ENCODE results near the gene SLC9A9. TPM values are rescaled to one million over a fixed set of nuclear protein-coding genes. Genes with fewer than 3 reads are reported as not detected.

The SLC9A9 gene
- total RNA-seq, 4 donors from 2014 or later: 10.1 to 27.2 (median 16.7) TPM

DNA sequence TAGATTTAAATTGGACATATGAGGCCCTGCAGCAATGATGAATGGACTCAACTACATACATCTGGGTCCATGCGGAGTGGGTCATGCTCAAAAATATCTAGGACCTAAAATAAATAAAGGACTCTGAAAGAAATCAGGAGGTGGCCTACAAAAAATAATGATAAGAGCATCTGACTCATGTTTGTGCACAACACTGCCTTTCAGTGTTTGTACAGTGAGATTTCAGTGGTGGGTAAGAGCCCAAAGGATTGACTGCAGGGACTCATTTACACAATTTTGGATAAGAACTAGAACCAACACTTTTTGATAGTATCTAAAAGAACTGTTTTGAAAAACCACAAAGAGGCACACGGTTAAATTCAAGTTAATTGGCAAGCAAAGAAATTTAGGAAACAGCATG, 285.5 kb downstream of the SLC9A9 start:
- Histone ChIP-seq H3K27ac (no peak overlapping the region), H3K36me3 (peaks cover 0 to 4% of the 10 kb centered on the region in 2 donors), H3K4me1 (peaks cover 0 to 2% (median 0%) of the 10 kb centered on the region in 3 donors), H3K9me3 (no peaks in the 10 kb centered on the region), H3K4me3 (no peak overlapping the region), H3K27me3 (no peaks in the 10 kb centered on the region)
- 73 to 86% methylated on average over 1 to 2 of the region's 2 CpGs for WGBS, 2 donors (ENCODE audit: low coverage in 1 of 2)
- TF ChIP-seq CTCF (IDR thresholded peaks at IDR 0.05) (no peak), POLR2A (IDR thresholded peaks at IDR 0.05) (no peak), POLR2AphosphoS5 (IDR thresholded peaks at IDR 0.05) (no peak), EP300 (IDR thresholded peaks at IDR 0.05) (no peak)
- ATAC-seq: no peak

DNA sequence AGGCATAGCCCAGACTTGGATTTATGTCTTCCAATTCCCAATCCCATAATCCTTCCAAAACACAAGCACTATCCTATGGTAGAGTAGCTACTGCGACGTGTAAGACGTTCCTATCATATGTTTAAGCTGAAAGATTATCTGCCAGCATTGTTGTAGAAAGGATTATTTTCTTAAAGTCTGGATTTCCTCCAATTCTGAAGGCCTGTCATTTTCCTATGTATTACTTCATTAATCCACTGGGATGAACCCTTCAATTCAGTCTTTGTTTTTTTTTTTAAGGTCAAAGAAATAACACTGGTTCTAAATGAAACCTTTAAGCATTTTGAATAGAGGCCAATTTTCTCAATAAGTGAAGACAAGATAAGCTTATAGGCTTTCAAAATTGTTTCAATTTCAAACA, 289.0 kb downstream of the SLC9A9 start:
- ATAC-seq: no peak
- Histone ChIP-seq H3K27me3 (no peaks in the 10 kb centered on the region), H3K9me3 (no peaks in the 10 kb centered on the region), H3K36me3 (peaks cover 0 to 4% of the 10 kb centered on the region in 2 donors), H3K4me3 (no peak overlapping the region), H3K4me1 (peaks cover 0 to 2% (median 0%) of the 10 kb centered on the region in 3 donors), H3K27ac (no peak overlapping the region)
- 26 to 62% methylated on average over 3 of the region's 3 CpGs for WGBS, 2 donors (ENCODE audit: low coverage in 1 of 2)
- TF ChIP-seq CTCF (IDR thresholded peaks at IDR 0.05) (no peak), EP300 (IDR thresholded peaks at IDR 0.05) (no peak), POLR2AphosphoS5 (IDR thresholded peaks at IDR 0.05) (no peak), POLR2A (IDR thresholded peaks at IDR 0.05) (no peak)

DNA sequence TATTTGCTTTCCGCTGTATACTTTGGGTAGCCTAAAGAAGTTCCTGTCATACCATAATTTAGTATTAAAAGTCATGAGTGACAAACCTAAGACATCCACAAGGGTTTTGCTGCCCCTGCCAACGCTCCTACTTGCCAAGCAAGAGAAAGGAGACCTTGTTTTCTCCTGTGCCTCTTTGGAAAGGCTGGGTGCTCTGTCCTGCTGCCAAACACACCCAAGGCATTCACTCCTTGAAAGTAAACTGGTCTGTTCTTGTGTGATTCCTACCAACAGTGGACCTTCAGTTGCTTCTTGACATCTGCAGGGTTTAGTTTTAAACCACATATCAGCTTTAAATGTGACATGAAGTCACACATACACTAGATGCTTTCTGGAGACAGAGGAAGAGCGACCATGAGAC, 295.4 kb downstream of the SLC9A9 start:
- no peaks in the 10 kb centered on the region for H3K9me3 ChIP-seq
- H3K4me1 ChIP-seq: no peaks in the 10 kb centered on the region
- 100% methylated on average over 2 of the region's 3 CpGs for WGBS, 2 donors (ENCODE audit: low coverage in 1 of 2)
- no peak overlapping the region for H3K4me3 ChIP-seq
- no peaks in the 10 kb centered on the region for H3K27me3 ChIP-seq
- TF ChIP-seq CTCF (IDR thresholded peaks at IDR 0.05) (no peak), POLR2AphosphoS5 (IDR thresholded peaks at IDR 0.05) (no peak), EP300 (IDR thresholded peaks at IDR 0.05) (no peak), POLR2A (IDR thresholded peaks at IDR 0.05) (no peak)
- no peak overlapping the region for H3K27ac ChIP-seq
- no peak for ATAC-seq
- peaks cover 0 to 18% of the 10 kb centered on the region in 2 donors for H3K36me3 ChIP-seq

- peaks cover 0 to 18% of the 10 kb centered on the region in 2 donors for H3K36me3 ChIP-seq
- H3K4me3 ChIP-seq: no peak overlapping the region
- ATAC-seq: no peak
- WGBS, 2 donors (ENCODE audit: low coverage in 1 of 2): 67 to 72% methylated on average over 2 of the region's 2 CpGs
- no peak overlapping the region for H3K27ac ChIP-seq
- no peaks in the 10 kb centered on the region for H3K27me3 ChIP-seq
- H3K9me3 ChIP-seq: no peaks in the 10 kb centered on the region
- TF ChIP-seq CTCF (IDR thresholded peaks at IDR 0.05) (no peak), POLR2A (IDR thresholded peaks at IDR 0.05) (no peak), EP300 (IDR thresholded peaks at IDR 0.05) (no peak)
- H3K4me1 ChIP-seq: no peaks in the 10 kb centered on the region
These were observed 296.5 kb downstream of the SLC9A9 start for GRCh38 chr3:143551761-143552160.

GRCh38 chr3:143548861-143549497, 299.3 kb downstream of the SLC9A9 start:
- TF ChIP-seq POLR2A (IDR thresholded peaks at IDR 0.05) (no peak), CTCF (IDR thresholded peaks at IDR 0.05) (no peak), EP300 (IDR thresholded peaks at IDR 0.05) (no peak), POLR2AphosphoS5 (IDR thresholded peaks at IDR 0.05) (no peak)
- H3K27me3 ChIP-seq: no peaks in the 10 kb centered on the region
- H3K9me3 ChIP-seq: no peaks in the 10 kb centered on the region
- no peak overlapping the region for H3K27ac ChIP-seq
- H3K4me1 ChIP-seq: no peaks in the 10 kb centered on the region
- H3K4me3 ChIP-seq: no peak overlapping the region
- peaks cover 0 to 18% of the 10 kb centered on the region in 2 donors for H3K36me3 ChIP-seq
- ATAC-seq: no peak
- WGBS, 2 donors (ENCODE audit: low coverage in 1 of 2): 73 to 86% methylated on average over 2 of the region's 2 CpGs

Measured in gastroesophageal sphincter (tissue), 4 donors.